ENCODE results near the gene STRN3. TPM values are rescaled to one million over a fixed set of nuclear protein-coding genes. Genes with fewer than 3 reads are reported as not detected.

Gene STRN3
- total RNA-seq, 1 donor from 2014 or later: 58.1 TPM

DNA sequence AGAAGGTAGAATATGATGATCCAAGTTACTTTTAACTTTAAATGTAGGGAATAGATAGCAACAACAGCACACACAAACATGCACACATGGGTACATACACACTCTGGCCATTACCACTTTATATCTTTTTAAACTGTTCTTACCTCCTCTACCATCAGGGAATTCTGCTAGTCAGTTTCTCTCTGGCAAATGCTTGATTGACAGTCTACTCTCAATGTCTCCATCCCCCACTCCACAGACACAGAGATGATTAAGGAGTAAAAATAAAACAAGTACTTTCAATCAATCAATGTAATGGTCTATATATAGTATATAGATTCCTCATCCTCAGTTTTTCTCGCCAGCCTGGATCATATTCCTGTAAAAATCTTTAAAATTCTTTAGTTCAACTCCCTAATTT, 16.1 kb upstream of the STRN3 start:
- TF ChIP-seq, protein P1, sequence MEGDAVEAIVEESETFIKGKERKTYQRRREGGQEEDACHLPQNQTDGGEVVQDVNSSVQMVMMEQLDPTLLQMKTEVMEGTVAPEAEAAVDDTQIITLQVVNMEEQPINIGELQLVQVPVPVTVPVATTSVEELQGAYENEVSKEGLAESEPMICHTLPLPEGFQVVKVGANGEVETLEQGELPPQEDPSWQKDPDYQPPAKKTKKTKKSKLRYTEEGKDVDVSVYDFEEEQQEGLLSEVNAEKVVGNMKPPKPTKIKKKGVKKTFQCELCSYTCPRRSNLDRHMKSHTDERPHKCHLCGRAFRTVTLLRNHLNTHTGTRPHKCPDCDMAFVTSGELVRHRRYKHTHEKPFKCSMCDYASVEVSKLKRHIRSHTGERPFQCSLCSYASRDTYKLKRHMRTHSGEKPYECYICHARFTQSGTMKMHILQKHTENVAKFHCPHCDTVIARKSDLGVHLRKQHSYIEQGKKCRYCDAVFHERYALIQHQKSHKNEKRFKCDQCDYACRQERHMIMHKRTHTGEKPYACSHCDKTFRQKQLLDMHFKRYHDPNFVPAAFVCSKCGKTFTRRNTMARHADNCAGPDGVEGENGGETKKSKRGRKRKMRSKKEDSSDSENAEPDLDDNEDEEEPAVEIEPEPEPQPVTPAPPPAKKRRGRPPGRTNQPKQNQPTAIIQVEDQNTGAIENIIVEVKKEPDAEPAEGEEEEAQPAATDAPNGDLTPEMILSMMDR (IDR thresholded peaks at IDR 0.05; ENCODE audit: unreplicated experiment): no peak
- Mint-ChIP-seq H3K27ac (no peak overlapping the region), H3K4me1 (peaks cover 13% of the 10 kb centered on the region), H3K36me3 (peaks cover 4% of the 10 kb centered on the region), H3K9me3 (no peaks in the 10 kb centered on the region), H3K27me3 (ENCODE audit: low read depth) (no peaks in the 10 kb centered on the region), H3K4me3 (no peak overlapping the region)
- no peak for DNase-seq (ENCODE audit: low spot score in 2 of 2, unreplicated experiment in 2 of 2)

DNA sequence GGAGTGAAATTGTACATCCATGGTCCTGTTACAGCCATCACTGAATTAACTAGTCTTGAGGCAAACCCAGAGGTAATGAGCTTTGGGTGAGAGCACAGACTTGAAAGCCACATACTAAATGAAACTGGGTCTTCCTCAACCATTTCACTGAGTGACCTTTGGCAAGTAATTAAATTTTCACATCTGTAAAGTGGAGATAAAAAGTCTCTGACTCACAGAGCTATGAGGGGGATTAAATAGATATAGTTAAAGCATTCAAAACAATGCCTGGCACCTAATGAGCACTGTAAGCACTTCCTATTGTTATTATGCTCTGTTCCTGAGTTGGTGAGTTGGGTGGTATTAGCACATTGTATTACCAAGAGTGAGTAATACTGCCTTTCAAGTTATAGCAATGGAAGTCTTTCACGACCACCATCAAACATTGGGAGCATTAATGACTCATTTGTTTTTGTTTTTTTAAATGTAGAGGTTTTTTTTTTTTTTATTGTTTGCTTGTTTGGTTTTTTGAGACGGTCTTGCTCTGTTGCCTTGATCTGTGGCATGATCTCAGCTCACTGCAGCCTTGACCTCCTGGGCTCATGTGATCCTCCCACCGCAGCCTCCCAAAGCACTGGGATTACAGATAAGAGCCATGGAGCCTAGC, 12.5 kb upstream of the STRN3 start:
- TF ChIP-seq, protein P1 (IDR thresholded peaks at IDR 0.05; ENCODE audit: unreplicated experiment): no peak
- Mint-ChIP-seq H3K9me3 (no peaks in the 10 kb centered on the region), H3K4me1 (peaks cover 16% of the 10 kb centered on the region), H3K27me3 (ENCODE audit: low read depth) (no peaks in the 10 kb centered on the region), H3K4me3 (no peak overlapping the region), H3K36me3 (peaks cover 3% of the 10 kb centered on the region), H3K27ac (no peak overlapping the region)
- no peak for DNase-seq (ENCODE audit: low spot score in 2 of 2, unreplicated experiment in 2 of 2)

DNA sequence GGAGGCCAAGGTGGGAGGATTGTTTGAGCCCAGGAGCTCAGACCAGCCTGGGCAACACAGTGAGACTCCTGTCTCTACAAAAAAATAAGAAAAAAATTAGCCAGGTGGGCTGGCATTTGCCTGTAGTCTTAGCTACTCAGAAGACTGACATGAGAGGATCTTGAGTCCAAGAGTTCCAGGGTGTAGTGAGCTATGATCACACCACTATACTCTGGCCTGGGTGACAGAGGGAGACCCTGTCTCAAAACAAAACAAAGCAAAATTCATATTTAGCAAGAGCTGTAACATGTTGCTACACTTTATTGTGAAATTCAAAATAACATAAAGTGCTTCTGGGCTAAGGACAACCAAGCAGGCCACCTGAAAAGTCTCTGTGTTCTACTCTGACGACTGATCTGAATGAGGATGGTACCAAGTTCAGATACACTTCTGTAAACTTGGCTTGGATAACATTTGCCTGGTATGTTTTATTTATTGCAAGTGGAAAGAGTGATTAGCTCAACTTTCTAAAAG, 11.6 kb upstream of the STRN3 start:
- H3K27ac Mint-ChIP-seq: no peak overlapping the region
- TF ChIP-seq, protein P1 (IDR thresholded peaks at IDR 0.05; ENCODE audit: unreplicated experiment): no peak
- no peak for DNase-seq (ENCODE audit: low spot score in 2 of 2, unreplicated experiment in 2 of 2)
- H3K4me1 Mint-ChIP-seq: peaks cover 14% of the 10 kb centered on the region
- peaks cover 3% of the 10 kb centered on the region for H3K36me3 Mint-ChIP-seq
- no peaks in the 10 kb centered on the region for H3K9me3 Mint-ChIP-seq
- no peak overlapping the region for H3K4me3 Mint-ChIP-seq
- no peaks in the 10 kb centered on the region for H3K27me3 Mint-ChIP-seq (ENCODE audit: low read depth)

DNA sequence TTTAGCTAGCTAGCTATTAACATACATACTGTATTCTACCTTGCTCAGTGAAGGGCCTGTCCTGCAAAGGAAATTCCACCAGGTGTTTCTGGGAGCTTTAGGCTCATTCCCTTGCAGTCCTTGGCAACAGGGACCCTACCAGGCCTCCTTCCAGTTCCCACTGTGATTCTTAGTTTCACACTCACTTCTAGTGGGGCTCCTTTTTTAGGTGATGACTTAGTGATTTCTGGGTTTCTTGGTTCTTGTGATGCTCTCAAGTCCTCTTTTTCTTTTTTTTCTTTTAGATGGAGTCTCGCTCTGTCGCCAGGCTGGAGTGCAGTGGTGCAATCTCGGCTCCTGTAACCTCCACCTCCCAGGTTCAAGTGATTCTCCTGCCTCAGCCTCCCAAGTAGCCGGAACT, 10.4 kb upstream of the STRN3 start:
- Mint-ChIP-seq H3K4me3 (no peak overlapping the region), H3K4me1 (peaks cover 7% of the 10 kb centered on the region), H3K27ac (no peak overlapping the region), H3K9me3 (no peaks in the 10 kb centered on the region), H3K27me3 (ENCODE audit: low read depth) (no peaks in the 10 kb centered on the region), H3K36me3 (peaks cover 3% of the 10 kb centered on the region)
- TF ChIP-seq, protein P1 (IDR thresholded peaks at IDR 0.05; ENCODE audit: unreplicated experiment): no peak
- no peak for DNase-seq (ENCODE audit: low spot score in 2 of 2, unreplicated experiment in 2 of 2)

DNA sequence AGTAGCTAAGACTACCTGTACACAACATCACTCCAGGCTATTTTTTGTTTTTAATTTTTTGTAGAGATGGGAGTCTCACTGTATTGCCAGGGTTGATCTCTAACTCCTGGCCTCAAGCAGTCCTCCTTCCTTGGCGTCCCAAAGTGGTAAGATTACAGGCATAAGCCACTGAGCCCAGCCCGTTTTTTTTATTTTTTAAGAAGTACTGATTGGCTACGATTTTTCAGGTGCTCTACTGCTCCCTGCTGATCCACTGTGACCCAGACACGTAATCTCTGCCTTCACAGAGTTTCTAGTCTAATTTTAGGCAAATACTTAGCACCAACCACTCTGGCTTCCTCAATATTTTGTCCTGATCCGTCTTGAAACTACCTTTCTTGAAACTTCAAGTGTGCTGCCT, 4.3 kb upstream of the STRN3 start:
- Mint-ChIP-seq H3K27ac (no peak overlapping the region), H3K27me3 (ENCODE audit: low read depth) (no peaks in the 10 kb centered on the region), H3K36me3 (no peaks in the 10 kb centered on the region), H3K4me3 (no peak overlapping the region), H3K9me3 (no peaks in the 10 kb centered on the region), H3K4me1 (peaks cover 14% of the 10 kb centered on the region)
- DNase-seq (ENCODE audit: low spot score in 2 of 2, unreplicated experiment in 2 of 2): no peak
- TF ChIP-seq, protein P1 (IDR thresholded peaks at IDR 0.05; ENCODE audit: unreplicated experiment): no peak

All from mesothelial cell of epicardium (in vitro differentiated cells).